Activated CD8-positive, alpha-beta memory T cell treated with anti-CD3 and anti-CD28 coated beads, Interleukin-2, amount 50 U/mL, for 24 hours (primary cell): ENCODE results near the gene LMAN2L.

Experiments
- DNase-seq: peaks from one replicate; pipeline ENCODE4 v3.0.0-alpha.2; 2020; ENCODE audit errors: extremely low read depth

The LMAN2L gene

GRCh38 chr2:96703021-96703751, 36.7 kb downstream of the LMAN2L start:
- DNase-seq = no peak

- no peak for DNase-seq
Measured at GRCh38 chr2:96702098-96702785, 37.6 kb downstream of the LMAN2L start.

GRCh38 chr2:96701636-96702035, 38.2 kb downstream of the LMAN2L start:
- no peak for DNase-seq

GRCh38 chr2:96700086-96700485, 39.8 kb downstream of the LMAN2L start:
- DNase-seq = no peak

- no peak for DNase-seq
Measured at GRCh38 chr2:96699621-96700020, 40.2 kb downstream of the LMAN2L start.

- no peak for DNase-seq
Measured at GRCh38 chr2:96699021-96699420, 40.8 kb downstream of the LMAN2L start.

- DNase-seq = no peak
Measured at GRCh38 chr2:96698221-96698861, 41.5 kb downstream of the LMAN2L start.

GRCh38 chr2:96697476-96697875, 42.4 kb downstream of the LMAN2L start:
- no peak for DNase-seq

- no peak for DNase-seq
Measured at GRCh38 chr2:96695602-96696001, 44.3 kb downstream of the LMAN2L start.

- DNase-seq = no peak
Measured at GRCh38 chr2:96694816-96695455, 44.9 kb downstream of the LMAN2L start.

- no peak for DNase-seq
Measured at GRCh38 chr2:96694279-96694678, 45.6 kb downstream of the LMAN2L start.

- DNase-seq = no peak
Measured at GRCh38 chr2:96693286-96694200, 46.3 kb downstream of the LMAN2L start.

GRCh38 chr2:96692094-96692971, 47.5 kb downstream of the LMAN2L start:
- no peak for DNase-seq

- DNase-seq = no peak
Measured at GRCh38 chr2:96691022-96691612, 48.7 kb downstream of the LMAN2L start.

GRCh38 chr2:96690306-96691021, 49.4 kb downstream of the LMAN2L start:
- no peak for DNase-seq

GRCh38 chr2:96689431-96689991, 50.4 kb downstream of the LMAN2L start:
- DNase-seq = no peak

- DNase-seq = no peak
Measured at GRCh38 chr2:96688649-96689430, 51.0 kb downstream of the LMAN2L start.
